Stimulated activated CD8-positive, alpha-beta memory T cell treated with anti-CD3 and anti-CD28 coated beads, Interleukin-2, amount 100 ng/mL, for 1 hour (primary cell): ENCODE measurements around the gene NR5A2.

ENCODE experiments used
- DNase-seq, 2 donors: peaks; one replicate each; pipeline ENCODE4 v3.0.0-alpha.2; 2020; ENCODE audit warnings: low read depth in 2 of 2

NR5A2 gene

DNA sequence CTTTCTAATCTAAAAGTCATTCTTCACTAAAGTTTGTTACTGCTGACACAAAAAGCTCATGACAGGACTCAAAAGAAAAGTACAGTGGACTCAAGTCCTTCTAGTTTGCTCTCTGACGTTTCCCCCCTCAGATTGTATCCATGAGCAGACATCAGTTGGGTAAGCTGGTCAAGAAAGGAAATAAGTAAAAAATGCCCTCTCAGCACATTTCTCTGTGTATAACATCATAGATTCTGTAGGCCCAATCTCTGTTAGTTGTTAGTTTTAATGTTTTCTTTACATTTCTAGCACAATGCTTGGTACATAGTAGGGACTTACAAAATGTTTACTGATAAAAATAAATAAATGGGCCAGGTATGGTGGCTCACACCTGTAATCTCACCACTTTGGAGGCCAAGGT lies 96.8 kb downstream of the NR5A2 start:
- DNase-seq, result no peak

- no peak for DNase-seq
These were observed 100.6 kb downstream of the NR5A2 start for GRCh38 chr1:200128081-200128480.

DNA sequence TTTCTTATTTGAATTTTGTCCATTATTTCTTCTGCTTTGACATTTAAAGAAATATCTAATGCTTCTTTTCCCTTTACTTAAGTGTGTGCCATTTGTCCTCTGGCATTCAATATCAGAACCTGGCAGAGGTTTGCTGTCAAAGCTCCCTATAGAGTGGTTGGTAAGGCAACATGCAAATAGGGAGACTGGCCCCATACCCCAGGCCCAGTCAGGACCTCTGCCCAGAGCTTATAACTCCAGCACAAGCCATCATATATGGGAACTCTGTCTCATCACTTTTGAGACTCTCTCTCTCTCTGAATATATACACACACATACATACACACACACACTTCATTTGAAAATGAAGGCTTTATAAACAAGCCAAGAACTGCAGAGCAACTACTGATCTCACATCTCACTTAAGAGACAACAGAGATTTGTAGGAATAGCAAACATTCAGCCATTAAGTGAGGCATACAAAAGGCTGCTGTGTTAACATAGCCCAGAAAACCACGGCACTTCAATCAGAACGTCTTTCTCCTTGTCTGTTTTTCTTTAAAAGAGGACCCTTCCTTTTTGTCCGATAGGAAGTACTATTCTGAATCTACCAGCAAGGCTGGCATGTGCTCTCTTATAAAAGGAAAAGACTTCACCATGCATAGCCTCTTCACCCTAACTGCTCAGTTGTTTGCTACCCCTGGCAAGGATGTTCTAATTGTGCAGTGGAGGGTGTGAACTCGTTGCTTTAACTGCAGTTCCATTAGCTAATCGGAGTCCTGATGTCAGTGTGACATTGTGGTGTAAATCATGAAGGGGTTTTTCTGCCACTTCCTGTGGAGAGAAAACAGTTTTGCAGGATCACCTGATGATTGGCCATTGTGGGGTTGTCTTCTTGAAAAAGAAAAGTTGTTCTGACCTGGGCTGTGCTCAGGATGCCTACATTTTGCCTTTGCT lies 101.7 kb downstream of the NR5A2 start:
- no peak for DNase-seq

- DNase-seq, result no peak
These were observed 103.0 kb downstream of the NR5A2 start for GRCh38 chr1:200130552-200130951.

GRCh38 chr1:200131551-200132125 lies 104.1 kb downstream of the NR5A2 start:
- DNase-seq, result no peak

DNA sequence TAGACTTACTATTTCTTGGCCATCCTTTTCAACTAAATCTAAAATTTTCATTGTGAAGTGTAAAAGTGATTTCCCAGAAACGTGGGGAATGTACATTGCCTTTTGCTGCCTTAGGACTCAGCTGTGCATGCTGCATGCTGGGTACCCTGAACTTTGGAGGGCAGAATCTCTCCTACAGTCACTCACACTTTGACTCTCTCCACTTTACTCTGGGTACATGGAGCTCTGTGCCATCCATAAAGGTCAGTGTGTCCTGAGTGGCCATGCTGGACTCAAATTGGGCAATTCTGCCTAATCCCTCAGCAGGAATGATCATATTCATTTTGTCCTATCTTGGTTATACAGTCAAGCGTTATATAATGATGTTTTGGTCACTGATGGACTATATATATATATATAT lies 105.6 kb downstream of the NR5A2 start:
- DNase-seq, result no peak

DNA sequence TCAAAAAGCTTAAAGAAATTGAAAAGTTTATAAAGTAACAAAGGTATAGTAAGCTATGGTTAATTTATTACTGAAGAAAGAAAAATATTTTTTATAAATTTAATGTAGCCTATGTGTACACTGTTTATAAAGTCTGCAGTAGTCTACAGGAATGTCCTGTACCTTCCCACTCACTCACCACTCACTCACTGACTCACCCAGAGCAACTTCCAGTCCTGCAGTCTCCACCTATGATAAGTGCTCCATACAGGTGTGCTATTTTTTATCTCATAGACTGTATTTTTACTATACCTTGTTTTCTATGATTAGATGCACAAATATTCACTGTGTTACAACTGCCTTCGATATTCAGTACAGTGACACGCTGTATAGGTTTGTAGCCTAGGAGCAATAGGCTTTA lies 106.6 kb downstream of the NR5A2 start:
- no peak for DNase-seq

- DNase-seq, result no peak
These were observed 108.9 kb downstream of the NR5A2 start for GRCh38 chr1:200136384-200136783.

GRCh38 chr1:200139661-200140250 lies 112.2 kb downstream of the NR5A2 start:
- DNase-seq, result no peak

DNA sequence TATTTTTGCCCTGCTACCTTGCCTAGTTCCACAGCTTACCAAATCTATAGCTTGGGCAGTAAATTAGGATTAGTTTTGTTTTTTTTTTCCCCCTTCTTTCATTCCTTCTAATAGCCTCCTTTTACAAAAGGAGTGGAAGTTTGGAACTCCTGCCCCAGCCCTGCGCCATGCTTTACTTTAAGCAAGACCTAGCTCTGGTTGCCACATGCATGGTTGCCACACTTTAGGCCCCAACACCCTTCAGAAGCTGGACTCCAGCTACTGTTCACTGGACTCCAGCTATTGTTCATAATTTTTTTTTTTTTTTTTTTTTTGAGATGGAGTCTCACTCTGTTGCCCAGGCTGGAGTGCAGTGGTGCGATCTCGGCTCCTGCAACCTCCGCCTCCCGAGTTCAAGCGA lies 115.8 kb downstream of the NR5A2 start:
- no peak for DNase-seq

GRCh38 chr1:200146100-200146499 lies 118.6 kb downstream of the NR5A2 start:
- DNase-seq, result no peak

DNA sequence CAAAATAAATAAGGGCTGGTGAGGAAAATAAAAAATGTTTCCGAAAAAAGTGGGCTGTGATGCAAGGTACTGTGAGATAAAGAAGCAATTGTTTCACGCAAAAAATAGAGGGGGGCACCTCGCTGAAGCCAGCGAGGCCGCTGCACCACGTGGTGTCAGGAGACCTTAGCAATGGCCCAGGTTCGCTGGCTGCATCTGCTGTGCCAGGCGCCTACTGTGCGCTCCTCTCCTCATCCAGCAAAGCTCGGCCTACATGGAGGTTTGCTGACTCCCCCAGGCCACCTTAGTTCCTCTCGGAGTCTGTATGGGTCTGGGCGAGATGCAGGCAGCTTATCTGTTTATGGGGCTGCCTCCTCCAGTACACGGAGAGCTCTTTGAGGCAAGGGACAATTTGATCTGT lies 119.6 kb downstream of the NR5A2 start:
- DNase-seq, result no peak

GRCh38 chr1:200147742-200148141 lies 120.2 kb downstream of the NR5A2 start:
- no peak for DNase-seq

DNA sequence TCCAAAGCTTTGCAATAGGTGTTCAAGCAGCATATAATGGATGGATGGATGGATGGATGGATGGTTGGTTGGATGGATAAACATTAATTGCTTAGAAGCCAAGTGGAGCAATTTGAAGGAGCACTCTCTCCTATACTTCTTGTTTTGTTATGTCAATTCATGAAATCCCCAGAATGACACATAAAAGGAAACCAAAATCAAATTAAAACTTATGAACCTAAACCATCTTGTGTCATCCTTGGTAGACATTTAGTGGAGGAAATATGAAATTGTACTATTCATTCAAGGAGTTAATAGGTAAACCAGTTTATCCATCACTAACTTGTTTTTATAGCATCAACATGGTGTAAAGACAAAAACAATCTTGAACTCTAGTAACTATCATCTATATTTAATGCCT lies 122.5 kb downstream of the NR5A2 start:
- no peak for DNase-seq

DNA sequence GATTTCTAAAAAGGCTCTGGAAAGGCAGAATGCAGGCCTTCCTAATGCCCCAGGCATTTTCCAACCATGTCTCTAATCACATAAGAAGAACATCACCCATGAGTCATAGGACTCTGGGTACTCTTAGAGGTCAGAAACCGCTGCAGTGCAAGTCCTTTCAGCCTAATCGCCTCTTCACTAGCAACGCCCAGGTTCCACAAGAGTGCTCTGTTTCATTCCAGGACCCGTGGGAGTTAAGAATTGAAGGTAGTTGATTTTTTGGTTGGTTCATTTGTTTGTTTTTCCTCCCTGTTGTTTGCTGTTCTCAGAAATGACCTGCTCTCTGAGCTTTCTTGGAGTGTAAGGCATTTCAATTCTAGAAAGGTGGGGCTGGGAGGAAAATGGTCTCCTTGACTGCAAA lies 123.2 kb downstream of the NR5A2 start:
- DNase-seq, result no peak

GRCh38 chr1:200152336-200152735 lies 124.8 kb downstream of the NR5A2 start:
- DNase-seq, result no peak

- no peak for DNase-seq
These were observed 126.0 kb downstream of the NR5A2 start for GRCh38 chr1:200153277-200154055.

GRCh38 chr1:200154069-200154767 lies 126.7 kb downstream of the NR5A2 start:
- no peak for DNase-seq

GRCh38 chr1:200157715-200158114 lies 130.2 kb downstream of the NR5A2 start:
- DNase-seq, result no peak

GRCh38 chr1:200161801-200162200 lies 134.3 kb downstream of the NR5A2 start:
- no peak for DNase-seq

DNA sequence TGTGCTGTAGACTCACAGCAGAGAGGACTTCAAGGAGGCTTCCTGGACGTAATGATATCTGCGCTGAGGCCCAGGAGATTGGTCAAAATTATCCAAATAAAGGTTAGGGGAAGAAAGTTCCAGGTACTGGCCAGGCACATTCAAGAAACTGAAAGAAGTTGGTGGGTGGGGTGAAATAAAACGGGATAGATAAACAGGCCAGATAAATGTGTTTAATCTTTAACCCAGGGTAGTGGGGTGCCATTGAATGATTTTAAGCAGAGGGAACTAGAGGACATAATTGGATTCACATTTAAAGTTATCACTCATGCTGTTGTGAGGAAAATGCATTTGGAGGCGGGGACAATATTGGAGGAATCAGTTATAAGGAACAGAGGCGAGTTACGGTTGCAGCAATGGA lies 134.7 kb downstream of the NR5A2 start:
- DNase-seq, result no peak

GRCh38 chr1:200162877-200163276 lies 135.4 kb downstream of the NR5A2 start:
- DNase-seq, result no peak
